ENCODE results near the gene METTL13.

Gene METTL13

GRCh38 chr1:171826973-171827372 is 45.5 kb downstream of the METTL13 start:
- Histone ChIP-seq H3K27me3 (ENCODE audit: control insufficient read depth, insufficient read depth, low read length) (no peaks in the 10 kb centered on the region), H3K4me1 (ENCODE audit: control insufficient read depth, insufficient read depth, low read length) (no peaks in the 10 kb centered on the region), H3K36me3 (ENCODE audit: control insufficient read depth, insufficient read depth, low read length) (no peaks in the 10 kb centered on the region), H3K27ac (ENCODE audit: low read depth, low read length) (no peak overlapping the region), H3K4me3 (ENCODE audit: low read depth, low read length) (no peak overlapping the region), H3K9ac (ENCODE audit: low read depth, low read length) (no peak overlapping the region), H3K9me3 (ENCODE audit: control insufficient read depth, insufficient read depth, low read length) (peaks cover 21% of the 10 kb centered on the region)

GRCh38 chr1:171828794-171829193 is 47.3 kb downstream of the METTL13 start:
- Histone ChIP-seq H3K36me3 (ENCODE audit: control insufficient read depth, insufficient read depth, low read length) (no peaks in the 10 kb centered on the region), H3K4me3 (ENCODE audit: low read depth, low read length) (no peak overlapping the region), H3K27me3 (ENCODE audit: control insufficient read depth, insufficient read depth, low read length) (no peaks in the 10 kb centered on the region), H3K9me3 (ENCODE audit: control insufficient read depth, insufficient read depth, low read length) (peaks cover 21% of the 10 kb centered on the region), H3K9ac (ENCODE audit: low read depth, low read length) (no peak overlapping the region), H3K4me1 (ENCODE audit: control insufficient read depth, insufficient read depth, low read length) (no peaks in the 10 kb centered on the region), H3K27ac (ENCODE audit: low read depth, low read length) (no peak overlapping the region)

- Histone ChIP-seq H3K36me3 (ENCODE audit: control insufficient read depth, insufficient read depth, low read length) (no peaks in the 10 kb centered on the region), H3K9me3 (ENCODE audit: control insufficient read depth, insufficient read depth, low read length) (peaks cover 3% of the 10 kb centered on the region; the same call in 1 of the 2 replicates), H3K9ac (ENCODE audit: low read depth, low read length) (no peak overlapping the region), H3K27me3 (ENCODE audit: control insufficient read depth, insufficient read depth, low read length) (no peaks in the 10 kb centered on the region), H3K4me3 (ENCODE audit: low read depth, low read length) (no peak overlapping the region), H3K4me1 (ENCODE audit: control insufficient read depth, insufficient read depth, low read length) (no peaks in the 10 kb centered on the region), H3K27ac (ENCODE audit: low read depth, low read length) (no peak overlapping the region)
These were observed 51.8 kb downstream of the METTL13 start for GRCh38 chr1:171833091-171833825.

GRCh38 chr1:171834821-171835220 is 53.4 kb downstream of the METTL13 start:
- no peak overlapping the region for H3K9ac ChIP-seq (ENCODE audit: low read depth, low read length)
- no peaks in the 10 kb centered on the region for H3K36me3 ChIP-seq (ENCODE audit: control insufficient read depth, insufficient read depth, low read length)
- H3K9me3 ChIP-seq (ENCODE audit: control insufficient read depth, insufficient read depth, low read length) = no peaks in the 10 kb centered on the region
- no peak overlapping the region for H3K27ac ChIP-seq (ENCODE audit: low read depth, low read length)
- peaks cover 9% of the 10 kb centered on the region; the same call in 1 of the 2 replicates for H3K27me3 ChIP-seq (ENCODE audit: control insufficient read depth, insufficient read depth, low read length)
- H3K4me3 ChIP-seq (ENCODE audit: low read depth, low read length) = no peak overlapping the region
- no peaks in the 10 kb centered on the region for H3K4me1 ChIP-seq (ENCODE audit: control insufficient read depth, insufficient read depth, low read length)

- no peak overlapping the region for H3K4me3 ChIP-seq (ENCODE audit: low read depth, low read length)
- no peaks in the 10 kb centered on the region for H3K9me3 ChIP-seq (ENCODE audit: control insufficient read depth, insufficient read depth, low read length)
- no peak overlapping the region for H3K9ac ChIP-seq (ENCODE audit: low read depth, low read length)
- no peak overlapping the region for H3K27ac ChIP-seq (ENCODE audit: low read depth, low read length)
- no peaks in the 10 kb centered on the region for H3K36me3 ChIP-seq (ENCODE audit: control insufficient read depth, insufficient read depth, low read length)
- H3K27me3 ChIP-seq (ENCODE audit: control insufficient read depth, insufficient read depth, low read length) = peaks cover 15% of the 10 kb centered on the region
- no peaks in the 10 kb centered on the region for H3K4me1 ChIP-seq (ENCODE audit: control insufficient read depth, insufficient read depth, low read length)
These were observed 54.4 kb downstream of the METTL13 start for GRCh38 chr1:171835891-171836290.

- Histone ChIP-seq H3K4me3 (ENCODE audit: low read depth, low read length) (peak within 1 kb of the TSS; percentile 73), H3K9me3 (ENCODE audit: control insufficient read depth, insufficient read depth, low read length) (no peaks in the 10 kb centered on the region), H3K9ac (ENCODE audit: low read depth, low read length) (no peak within 1 kb of the TSS), H3K4me1 (ENCODE audit: control insufficient read depth, insufficient read depth, low read length) (peaks cover 4% of the 10 kb centered on the region; the same call in 1 of the 2 replicates), H3K27me3 (ENCODE audit: control insufficient read depth, insufficient read depth, low read length) (peaks cover 35% of the 10 kb centered on the region), H3K27ac (ENCODE audit: low read depth, low read length) (peak within 1 kb of the TSS; percentile 45), H3K36me3 (ENCODE audit: control insufficient read depth, insufficient read depth, low read length) (no peaks in the 10 kb centered on the region)
These were observed 59.8 kb downstream of the METTL13 start, which contains the start of gene DNM3 for GRCh38 chr1:171841050-171841910. DNM3 (plus strand) TSS chr1:171841498; CDS start chr1:171841657, 159 bp downstream.

- peak overlapping the region; percentile 73 for H3K4me3 ChIP-seq (ENCODE audit: low read depth, low read length)
- H3K27me3 ChIP-seq (ENCODE audit: control insufficient read depth, insufficient read depth, low read length) = peaks cover 35% of the 10 kb centered on the region
- H3K36me3 ChIP-seq (ENCODE audit: control insufficient read depth, insufficient read depth, low read length) = no peaks in the 10 kb centered on the region
- H3K9ac ChIP-seq (ENCODE audit: low read depth, low read length) = no peak overlapping the region
- H3K4me1 ChIP-seq (ENCODE audit: control insufficient read depth, insufficient read depth, low read length) = peaks cover 4% of the 10 kb centered on the region; the same call in 1 of the 2 replicates
- H3K9me3 ChIP-seq (ENCODE audit: control insufficient read depth, insufficient read depth, low read length) = no peaks in the 10 kb centered on the region
- no peak overlapping the region for H3K27ac ChIP-seq (ENCODE audit: low read depth, low read length)
These were observed 60.7 kb downstream of the METTL13 start for GRCh38 chr1:171841931-171842761.

- Histone ChIP-seq H3K27ac (ENCODE audit: low read depth, low read length) (no peak overlapping the region), H3K9ac (ENCODE audit: low read depth, low read length) (no peak overlapping the region), H3K36me3 (ENCODE audit: control insufficient read depth, insufficient read depth, low read length) (no peaks in the 10 kb centered on the region), H3K4me1 (ENCODE audit: control insufficient read depth, insufficient read depth, low read length) (peaks cover 4% of the 10 kb centered on the region; the same call in 1 of the 2 replicates), H3K9me3 (ENCODE audit: control insufficient read depth, insufficient read depth, low read length) (no peaks in the 10 kb centered on the region), H3K4me3 (ENCODE audit: low read depth, low read length) (no peak overlapping the region), H3K27me3 (ENCODE audit: control insufficient read depth, insufficient read depth, low read length) (peaks cover 30% of the 10 kb centered on the region)
These were observed 62.9 kb downstream of the METTL13 start for GRCh38 chr1:171844381-171844780.

GRCh38 chr1:171845998-171846397 is 64.5 kb downstream of the METTL13 start:
- Histone ChIP-seq H3K4me1 (ENCODE audit: control insufficient read depth, insufficient read depth, low read length) (peaks cover 6% of the 10 kb centered on the region; the same call in 1 of the 2 replicates), H3K27ac (ENCODE audit: low read depth, low read length) (no peak overlapping the region), H3K4me3 (ENCODE audit: low read depth, low read length) (no peak overlapping the region), H3K9me3 (ENCODE audit: control insufficient read depth, insufficient read depth, low read length) (no peaks in the 10 kb centered on the region), H3K9ac (ENCODE audit: low read depth, low read length) (no peak overlapping the region), H3K27me3 (ENCODE audit: control insufficient read depth, insufficient read depth, low read length) (peaks cover 20% of the 10 kb centered on the region), H3K36me3 (ENCODE audit: control insufficient read depth, insufficient read depth, low read length) (no peaks in the 10 kb centered on the region)

Measured in HUES48 (cell line).